ENCODE measurements around the gene TIA1.

The TIA1 gene

GRCh38 chr2:70250434-70250833 is 2.0 kb upstream of the TIA1 start:
- Histone ChIP-seq H3K79me2 (ENCODE audit: low read length) (peaks cover 29% of the 10 kb centered on the region), H3K27me3 (replicated peaks; ENCODE audit: insufficient read depth, low read length) (no peaks in the 10 kb centered on the region), H4K20me1 (ENCODE audit: insufficient read depth, low read length) (no peaks in the 10 kb centered on the region), H3K4me2 (ENCODE audit: low read depth, low read length) (no peak overlapping the region), H3K9ac (ENCODE audit: low read length) (no peak overlapping the region), H3F3A (ENCODE audit: insufficient read depth, low read length) (peaks cover 19% of the 10 kb centered on the region), H2AFZ (ENCODE audit: low read length) (no peak overlapping the region), H3K27ac (ENCODE audit: low read length) (no peak overlapping the region), H3K36me3 (replicated peaks; ENCODE audit: insufficient read depth, low read length) (no peaks in the 10 kb centered on the region), H3K4me3 (ENCODE audit: low read length) (no peak overlapping the region), H3K4me1 (ENCODE audit: low read length) (0 out of 2 replicates have a peak, but pooled peaks cover 3% of the 10 kb centered on the region), H3K9me3 (replicated peaks; ENCODE audit: insufficient read depth, low read length) (no peaks in the 10 kb centered on the region), H3K9me2 (replicated peaks; ENCODE audit: insufficient read depth, low read length) (no peaks in the 10 kb centered on the region)
- no peak for DNase-seq
- TF ChIP-seq EZH2phosphoT487 (IDR thresholded peaks at IDR 0.05; ENCODE audit: low read length) (no peak), EZH2 (optimal IDR thresholded peaks at IDR 0.05; ENCODE audit: low read depth, low read length) (no peak), CTCF (IDR thresholded peaks at IDR 0.05; ENCODE audit: low read length) (no peak)

- H4K20me1 ChIP-seq (ENCODE audit: insufficient read depth, low read length): peaks cover 11% of the 10 kb centered on the region; the same call in 1 of the 2 replicates
- peak overlapping the region; percentile 90 for H3K9ac ChIP-seq (ENCODE audit: low read length)
- H3K4me1 ChIP-seq (ENCODE audit: low read length): 0 out of 2 replicates have a peak, but pooled peaks cover 3% of the 10 kb centered on the region
- DNase-seq: peak; percentile 60
- TF ChIP-seq CTCF (IDR thresholded peaks at IDR 0.05; ENCODE audit: low read length) (no peak), EZH2 (optimal IDR thresholded peaks at IDR 0.05; ENCODE audit: low read depth, low read length) (no peak), EZH2phosphoT487 (IDR thresholded peaks at IDR 0.05; ENCODE audit: low read length) (no peak)
- peak overlapping the region; percentile 59 for H3K4me2 ChIP-seq (ENCODE audit: low read depth, low read length)
- peak overlapping the region; percentile 74 for H2AFZ ChIP-seq (ENCODE audit: low read length)
- H3K4me3 ChIP-seq (ENCODE audit: low read length): peak overlapping the region; percentile 91
- no peaks in the 10 kb centered on the region for H3K9me3 ChIP-seq (replicated peaks; ENCODE audit: insufficient read depth, low read length)
- no peaks in the 10 kb centered on the region for H3K9me2 ChIP-seq (replicated peaks; ENCODE audit: insufficient read depth, low read length)
- H3K36me3 ChIP-seq (replicated peaks; ENCODE audit: insufficient read depth, low read length): no peaks in the 10 kb centered on the region
- peak overlapping the region; percentile 93 for H3K27ac ChIP-seq (ENCODE audit: low read length)
- H3F3A ChIP-seq (ENCODE audit: insufficient read depth, low read length): peaks cover 19% of the 10 kb centered on the region
- no peaks in the 10 kb centered on the region for H3K27me3 ChIP-seq (replicated peaks; ENCODE audit: insufficient read depth, low read length)
- H3K79me2 ChIP-seq (ENCODE audit: low read length): peaks cover 58% of the 10 kb centered on the region
Measured at GRCh38 chr2:70247364-70248180, 856 bp downstream of the TIA1 start.

- DNase-seq: no peak
- Histone ChIP-seq H4K20me1 (ENCODE audit: insufficient read depth, low read length) (peaks cover 15% of the 10 kb centered on the region; the same call in 1 of the 2 replicates), H3K27me3 (replicated peaks; ENCODE audit: insufficient read depth, low read length) (no peaks in the 10 kb centered on the region), H3F3A (ENCODE audit: insufficient read depth, low read length) (peaks cover 16% of the 10 kb centered on the region), H3K9me2 (replicated peaks; ENCODE audit: insufficient read depth, low read length) (no peaks in the 10 kb centered on the region), H3K9me3 (replicated peaks; ENCODE audit: insufficient read depth, low read length) (no peaks in the 10 kb centered on the region), H3K36me3 (replicated peaks; ENCODE audit: insufficient read depth, low read length) (no peaks in the 10 kb centered on the region), H3K4me3 (ENCODE audit: low read length) (no peak overlapping the region), H3K9ac (ENCODE audit: low read length) (no peak overlapping the region), H3K4me1 (ENCODE audit: low read length) (peaks cover 3% of the 10 kb centered on the region; the same call in 1 of the 2 replicates), H3K4me2 (ENCODE audit: low read depth, low read length) (no peak overlapping the region), H3K27ac (ENCODE audit: low read length) (no peak overlapping the region), H3K79me2 (ENCODE audit: low read length) (peaks cover 93% of the 10 kb centered on the region), H2AFZ (ENCODE audit: low read length) (no peak overlapping the region)
- TF ChIP-seq EZH2phosphoT487 (IDR thresholded peaks at IDR 0.05; ENCODE audit: low read length) (no peak), CTCF (IDR thresholded peaks at IDR 0.05; ENCODE audit: low read length) (no peak), EZH2 (optimal IDR thresholded peaks at IDR 0.05; ENCODE audit: low read depth, low read length) (no peak)
Measured at GRCh38 chr2:70243806-70244584, 4.4 kb downstream of the TIA1 start.

Measured in MM.1S (cell line).